Measurements from ENCODE around the gene ACVR1B.

GRCh38 chr12:52005903-52006703 is 54.6 kb downstream of the ACVR1B start:
- TF ChIP-seq, protein P1, sequence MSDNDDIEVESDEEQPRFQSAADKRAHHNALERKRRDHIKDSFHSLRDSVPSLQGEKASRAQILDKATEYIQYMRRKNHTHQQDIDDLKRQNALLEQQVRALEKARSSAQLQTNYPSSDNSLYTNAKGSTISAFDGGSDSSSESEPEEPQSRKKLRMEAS (IDR thresholded peaks at IDR 0.05), result no peak; the same call in 1 of the 2 replicates
- no peak for TF ChIP-seq BACH1 (IDR thresholded peaks at IDR 0.05; ENCODE audit: low read length)
